ENCODE data around the gene RAD51B.

The RAD51B gene

GRCh38 chr14:67900231-67900630 lies 80.7 kb downstream of the RAD51B start:
- no peak for DNase-seq (ENCODE audit: low read depth in 2 of 2)

DNA sequence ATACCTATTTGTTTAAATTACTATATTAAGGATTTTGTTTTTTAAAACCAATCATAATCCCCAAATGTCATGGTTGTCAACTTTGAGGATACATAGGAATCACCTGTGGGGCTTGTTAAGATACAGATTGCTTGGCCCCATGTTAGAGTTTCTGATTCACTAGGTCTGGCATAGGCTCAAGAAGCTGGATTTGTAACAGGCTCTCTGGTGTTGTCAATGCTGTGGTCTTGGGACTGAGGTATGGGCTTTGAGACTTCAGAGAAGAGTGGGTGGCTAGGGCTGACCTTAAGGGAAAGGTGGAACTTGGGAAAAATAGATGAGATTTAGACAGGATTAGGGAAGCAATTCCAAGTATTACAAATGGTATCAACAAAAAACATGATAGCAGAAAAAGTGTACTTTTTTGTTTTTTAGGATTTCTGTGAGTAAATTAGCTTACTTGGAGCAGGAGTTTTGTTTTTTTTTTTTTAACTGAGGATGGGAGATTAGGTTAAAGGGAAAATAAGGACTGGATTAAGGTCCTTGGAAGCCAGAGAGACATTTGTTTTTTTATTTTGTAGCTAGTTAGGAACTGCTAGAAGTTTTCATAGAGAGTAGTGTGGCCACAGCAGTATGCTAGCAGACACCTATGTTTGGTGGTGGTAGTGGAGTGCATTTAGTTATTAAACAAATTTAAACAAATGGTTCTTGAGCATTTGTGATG lies 88.6 kb downstream of the RAD51B start:
- DNase-seq (ENCODE audit: low read depth in 2 of 2) = no peak

DNA sequence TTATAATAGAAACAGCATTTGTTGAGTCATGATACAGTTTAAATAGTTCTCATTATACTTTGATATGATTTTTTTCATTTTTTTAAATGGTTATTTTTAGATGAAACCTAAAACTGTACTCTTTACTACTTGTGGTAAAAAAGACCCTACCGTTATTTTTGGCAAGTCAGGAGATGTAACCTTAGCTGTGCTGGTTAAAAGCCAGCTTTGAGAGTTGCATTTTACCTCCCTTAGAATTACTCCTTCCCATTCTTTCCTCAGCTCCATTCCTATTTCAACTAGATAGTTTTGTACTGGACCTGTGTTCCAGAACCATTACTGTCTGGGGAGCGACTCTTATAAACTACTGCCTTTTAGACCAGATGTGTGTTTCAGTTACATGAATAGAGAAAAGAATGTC lies 92.0 kb downstream of the RAD51B start:
- DNase-seq (ENCODE audit: low read depth in 2 of 2) = no peak

GRCh38 chr14:67916430-67916829 lies 96.9 kb downstream of the RAD51B start:
- DNase-seq (ENCODE audit: low read depth in 2 of 2) = no peak

DNA sequence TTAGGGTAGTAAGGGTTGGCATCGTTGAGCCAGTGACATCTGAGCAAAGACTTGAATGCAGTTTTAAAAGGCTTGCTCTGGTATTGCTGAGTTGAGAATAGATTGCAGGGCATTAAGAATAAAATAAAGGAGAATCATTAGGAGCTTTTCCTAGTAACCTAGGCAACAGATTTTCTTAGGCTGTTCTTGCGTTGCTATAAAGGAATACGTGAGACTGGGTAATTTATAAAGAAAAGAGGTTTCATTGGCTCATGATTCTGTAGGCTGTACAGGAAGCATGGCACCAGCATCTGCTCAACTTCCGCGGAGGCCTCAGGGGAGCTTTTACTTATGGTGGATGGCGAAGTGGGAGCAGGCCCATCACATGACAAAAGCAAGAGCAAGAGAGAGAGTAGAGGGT lies 97.4 kb downstream of the RAD51B start:
- DNase-seq (ENCODE audit: low read depth in 2 of 2) = no peak

GRCh38 chr14:67918838-67919237 lies 99.3 kb downstream of the RAD51B start:
- DNase-seq (ENCODE audit: low read depth in 2 of 2) = no peak

DNA sequence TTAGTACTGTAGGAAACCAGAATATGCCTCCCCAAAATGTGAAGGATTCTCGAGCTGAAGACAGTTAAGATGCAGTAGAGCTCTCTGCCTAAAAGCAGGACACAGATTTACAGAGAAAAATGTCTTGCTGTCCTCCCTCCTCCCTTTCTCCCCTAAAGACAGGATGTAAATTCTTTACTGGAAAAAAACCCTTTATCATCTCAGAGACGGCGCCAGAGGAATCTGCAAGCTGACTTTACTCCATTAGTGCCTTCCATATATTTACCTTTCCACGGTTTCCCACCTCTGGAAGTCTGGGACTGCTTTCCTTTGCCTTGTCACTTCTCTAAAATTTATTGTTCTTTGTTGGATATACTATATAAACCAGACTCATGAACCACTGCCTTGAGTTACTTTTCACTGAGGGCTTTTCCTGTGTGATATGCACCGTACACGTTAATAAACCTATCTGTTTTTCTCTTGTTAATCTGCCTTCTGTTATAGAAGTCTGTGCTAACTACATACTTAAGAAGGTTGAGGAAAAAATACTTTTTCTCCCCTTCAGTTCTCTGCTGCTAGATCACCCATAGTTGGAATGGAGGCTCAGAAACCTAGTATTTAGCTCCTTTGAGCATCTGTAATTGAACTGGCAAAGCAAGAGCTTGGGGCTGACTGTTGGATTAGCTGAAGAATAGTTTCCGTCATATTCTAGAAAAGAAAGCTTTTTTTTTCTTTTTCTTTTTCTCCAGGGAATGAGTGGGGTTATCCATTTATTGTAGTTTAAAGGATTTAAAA lies 99.9 kb downstream of the RAD51B start:
- no peak for DNase-seq (ENCODE audit: low read depth in 2 of 2)

DNA sequence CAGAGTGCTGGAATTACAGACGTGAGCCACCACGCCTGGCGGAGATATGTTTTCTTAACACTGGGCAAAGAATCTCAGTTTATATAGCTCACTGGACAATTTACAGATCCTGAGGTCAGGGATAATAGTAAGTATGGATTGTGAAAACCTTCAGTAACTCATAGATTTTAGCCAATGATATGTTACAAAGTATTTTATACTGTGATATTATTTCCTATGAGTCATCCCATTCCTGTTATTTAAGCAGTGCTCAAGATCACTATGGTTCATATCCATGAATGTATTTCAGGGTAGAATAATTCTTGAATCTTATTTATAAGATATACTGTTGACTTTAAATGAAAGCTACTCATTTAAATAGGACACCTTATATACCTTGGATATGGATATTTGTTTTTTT lies 107.2 kb downstream of the RAD51B start:
- no peak for DNase-seq (ENCODE audit: low read depth in 2 of 2)

DNA sequence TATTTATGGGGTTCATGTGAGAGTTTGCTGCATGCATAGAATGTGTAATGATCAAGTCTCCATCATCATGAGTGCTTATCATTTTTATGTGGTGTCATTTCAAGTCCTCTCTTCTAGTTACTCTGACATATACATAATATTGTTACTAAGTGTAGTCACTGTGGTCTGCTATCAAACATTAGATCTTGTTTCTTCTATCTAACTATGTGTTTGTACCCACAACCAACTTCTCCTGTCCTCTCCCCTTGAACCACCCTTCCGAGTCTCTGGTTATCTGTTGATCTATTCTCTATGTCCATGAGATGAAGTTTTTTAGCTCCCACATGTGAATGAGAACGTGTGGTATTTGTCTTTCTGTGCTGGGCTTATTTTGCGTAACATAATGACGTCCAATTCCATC lies 107.7 kb downstream of the RAD51B start:
- DNase-seq (ENCODE audit: low read depth in 2 of 2) = no peak

DNA sequence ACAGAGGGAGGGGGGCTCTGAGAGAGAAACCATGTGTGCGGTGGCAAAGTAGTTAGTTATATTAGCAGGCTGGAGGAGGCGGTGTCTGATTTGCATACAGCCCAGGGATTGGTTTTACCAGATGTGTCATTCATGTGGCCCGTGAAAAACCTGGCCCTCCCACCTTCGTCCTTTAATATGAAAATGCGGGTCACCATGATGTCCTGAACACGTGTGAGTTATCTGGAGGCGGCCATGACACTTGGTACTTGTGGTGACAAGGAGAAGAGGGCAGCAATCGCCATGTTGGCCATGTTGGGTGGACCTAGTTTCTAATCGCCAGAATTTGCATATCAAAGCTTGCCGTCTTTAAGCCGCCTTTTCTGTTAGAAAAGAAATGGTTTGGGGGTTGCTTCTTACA lies 108.8 kb downstream of the RAD51B start:
- DNase-seq (ENCODE audit: low read depth in 2 of 2) = no peak

GRCh38 chr14:67932708-67933246 lies 113.2 kb downstream of the RAD51B start:
- DNase-seq (ENCODE audit: low read depth in 2 of 2) = no peak

GRCh38 chr14:67933266-67933665 lies 113.7 kb downstream of the RAD51B start:
- DNase-seq (ENCODE audit: low read depth in 2 of 2) = no peak

DNA sequence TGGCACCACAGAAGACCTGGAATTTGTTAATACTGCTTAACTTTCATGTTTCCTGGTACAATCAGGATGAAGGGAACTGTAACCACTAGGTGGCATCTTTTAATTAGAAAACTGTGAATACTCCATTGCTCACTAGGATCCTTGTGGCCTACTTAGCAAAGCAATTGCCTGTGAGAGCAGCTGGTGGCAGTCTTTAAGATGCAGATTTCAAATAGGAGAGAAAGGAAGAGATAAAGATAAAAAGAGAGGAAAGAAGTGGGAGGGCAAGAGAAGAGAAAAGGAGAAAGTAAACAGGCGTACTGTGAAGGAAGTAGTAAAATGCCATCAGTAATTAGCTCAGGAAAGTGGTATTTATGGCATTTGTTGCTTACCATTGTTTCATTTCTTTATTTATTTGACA lies 114.5 kb downstream of the RAD51B start:
- no peak for DNase-seq (ENCODE audit: low read depth in 2 of 2)

GRCh38 chr14:67934862-67935261 lies 115.3 kb downstream of the RAD51B start:
- DNase-seq (ENCODE audit: low read depth in 2 of 2) = no peak

DNA sequence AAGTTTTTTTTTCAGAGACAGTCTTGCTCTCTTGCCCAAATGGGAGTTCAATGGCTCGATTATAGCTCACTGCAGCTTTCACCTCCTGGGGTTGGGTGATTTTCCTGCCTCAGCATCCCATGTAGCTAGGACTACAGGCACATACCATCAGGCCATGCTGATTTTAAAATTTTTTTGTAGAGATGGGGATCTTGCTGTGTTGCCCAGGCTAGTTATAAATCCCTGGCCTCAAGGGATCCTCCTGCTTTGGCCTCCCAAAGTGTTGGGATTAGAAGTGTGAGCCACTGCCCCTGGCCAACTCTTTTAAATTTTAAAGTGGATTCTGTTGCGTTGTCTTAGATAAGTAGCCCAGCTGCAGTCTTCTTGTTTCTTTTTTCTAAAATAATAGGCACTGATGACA lies 115.8 kb downstream of the RAD51B start:
- DNase-seq (ENCODE audit: low read depth in 2 of 2) = no peak

DNA sequence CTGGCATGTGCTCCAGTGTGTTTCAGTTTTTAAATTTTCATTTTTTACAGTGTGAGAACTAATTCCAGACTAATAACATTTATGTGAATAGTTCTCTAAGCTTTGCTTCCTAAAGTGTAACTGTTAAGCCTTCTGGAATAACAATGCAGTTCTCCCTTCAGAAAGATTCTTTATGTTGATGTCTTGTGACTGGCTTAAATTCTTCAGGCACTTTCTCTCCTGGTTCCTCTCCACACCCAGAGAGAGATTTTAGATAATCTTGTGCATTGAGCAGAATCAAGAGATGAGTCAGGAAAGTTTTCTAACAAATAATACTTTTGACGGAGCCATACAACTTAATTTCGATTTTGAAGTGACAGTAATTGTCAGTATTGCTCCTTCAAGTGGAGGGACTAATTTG lies 118.5 kb downstream of the RAD51B start:
- DNase-seq (ENCODE audit: low read depth in 2 of 2) = no peak

DNA sequence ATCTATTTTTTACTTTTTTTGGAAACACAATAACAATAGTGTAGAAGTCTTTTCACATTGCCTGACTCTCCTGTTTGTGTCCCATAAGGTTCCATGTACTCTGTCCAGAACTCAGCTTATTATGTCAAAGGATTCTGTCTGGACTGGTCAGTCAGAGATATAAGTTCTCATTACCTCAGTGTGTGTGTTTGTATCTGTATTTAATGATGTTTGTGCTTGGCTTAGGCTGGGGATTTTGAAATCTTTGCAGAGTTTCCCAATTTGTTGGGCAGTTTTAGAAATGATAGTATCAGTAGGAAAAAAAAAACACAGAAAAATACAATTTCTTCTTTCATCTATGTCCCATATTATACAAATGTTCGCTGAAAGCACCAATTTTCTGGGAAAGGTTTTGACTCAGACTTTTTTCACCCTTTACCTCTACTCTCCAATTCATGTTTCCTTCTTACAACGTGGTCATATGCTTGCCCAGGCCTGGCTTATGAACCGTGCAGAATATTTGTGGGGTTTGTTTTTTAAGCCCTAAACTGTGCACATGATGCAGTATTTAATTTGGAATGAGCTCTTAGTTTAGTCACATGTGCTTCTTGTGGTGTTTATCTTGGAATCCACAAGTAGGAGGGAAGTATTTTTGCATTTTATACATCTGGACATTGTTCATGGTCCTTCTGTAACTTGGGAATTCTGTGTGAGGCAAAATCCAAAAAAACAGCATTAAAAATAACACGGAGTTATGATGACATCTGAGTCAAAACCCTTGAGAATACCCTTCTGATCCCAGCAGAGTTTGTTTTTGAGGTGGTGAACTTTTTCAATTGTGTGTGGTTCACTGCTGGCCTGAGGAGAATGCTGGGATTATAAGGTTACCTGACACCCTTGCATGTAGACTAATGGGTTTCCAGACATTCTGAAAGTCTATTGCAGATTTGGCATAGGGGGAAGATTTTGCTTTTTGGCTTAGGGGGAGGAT lies 121.2 kb downstream of the RAD51B start:
- no peak for DNase-seq (ENCODE audit: low read depth in 2 of 2)

- no peak for DNase-seq (ENCODE audit: low read depth in 2 of 2)
These were observed 122.0 kb downstream of the RAD51B start for GRCh38 chr14:67941456-67942018.

DNA sequence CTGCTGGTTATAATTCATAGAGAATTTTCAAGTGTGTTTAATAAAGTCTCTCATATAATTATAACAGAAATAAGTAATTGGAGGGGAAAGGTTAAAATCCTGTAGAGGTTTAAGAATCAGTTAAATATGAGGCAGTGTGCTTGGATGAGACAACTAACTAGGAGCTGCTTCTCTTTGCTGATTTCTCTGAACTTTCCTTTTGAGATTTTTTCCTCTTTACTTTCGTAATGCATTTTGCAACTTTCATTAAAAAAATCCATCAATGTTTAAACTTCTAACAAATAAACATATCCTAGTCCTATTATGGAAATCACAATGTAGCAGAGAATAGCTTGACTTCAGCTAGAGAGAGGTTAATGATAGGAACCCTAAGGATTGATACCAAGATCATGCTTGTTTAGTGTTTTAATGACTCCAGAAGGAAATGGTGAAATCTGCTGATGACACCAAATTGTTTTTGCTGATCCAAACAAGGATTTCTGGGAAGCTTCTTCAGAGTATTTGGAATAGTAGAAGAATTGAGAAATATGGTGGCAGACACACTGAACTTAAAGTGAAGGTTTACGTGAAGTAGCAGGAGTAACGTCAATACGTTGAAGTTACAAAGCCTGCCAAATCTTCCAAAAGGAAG lies 122.6 kb downstream of the RAD51B start:
- no peak for DNase-seq (ENCODE audit: low read depth in 2 of 2)

- DNase-seq (ENCODE audit: low read depth in 2 of 2) = peak; percentile 6 to 20
These were observed 124.4 kb downstream of the RAD51B start for GRCh38 chr14:67943947-67944346.

DNA sequence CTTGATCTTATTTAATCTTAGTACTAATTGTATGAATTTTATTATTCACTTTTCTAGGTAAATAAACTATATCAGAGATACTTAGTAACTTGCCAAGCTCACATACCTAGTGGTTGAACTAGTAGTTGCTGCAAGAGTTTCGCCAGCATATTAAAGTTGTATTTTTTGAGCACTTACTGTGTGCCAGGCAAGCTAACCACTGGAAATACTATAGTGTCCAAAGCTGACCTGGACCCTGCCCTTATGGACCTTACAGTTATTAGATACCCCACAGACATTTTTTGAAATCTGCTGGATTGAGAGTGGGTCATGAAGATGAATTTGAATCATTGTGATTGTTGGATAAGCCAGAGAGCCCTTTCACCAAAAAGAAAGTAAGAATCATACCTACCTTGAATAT lies 125.0 kb downstream of the RAD51B start:
- no peak for DNase-seq (ENCODE audit: low read depth in 2 of 2)
